CD4-positive, alpha-beta T cell treated with Interleukin-12 subunit alpha and Interleukin-12 subunit beta, for 1 hour (primary cell): ENCODE results near the gene MRPS11.
A peak's percentile ranks its signal among the peaks of the same experiment; 100 is the strongest.
"Not testable (repeated sequence)": the region's sequence is repeated elsewhere in the genome, so short reads cannot be mapped to it uniquely, and the experiment has no call there.

Experiments
- DNase-seq: peaks from one replicate; pipeline ENCODE4 v3.0.0-alpha.2; 2020

The MRPS11 gene

DNA sequence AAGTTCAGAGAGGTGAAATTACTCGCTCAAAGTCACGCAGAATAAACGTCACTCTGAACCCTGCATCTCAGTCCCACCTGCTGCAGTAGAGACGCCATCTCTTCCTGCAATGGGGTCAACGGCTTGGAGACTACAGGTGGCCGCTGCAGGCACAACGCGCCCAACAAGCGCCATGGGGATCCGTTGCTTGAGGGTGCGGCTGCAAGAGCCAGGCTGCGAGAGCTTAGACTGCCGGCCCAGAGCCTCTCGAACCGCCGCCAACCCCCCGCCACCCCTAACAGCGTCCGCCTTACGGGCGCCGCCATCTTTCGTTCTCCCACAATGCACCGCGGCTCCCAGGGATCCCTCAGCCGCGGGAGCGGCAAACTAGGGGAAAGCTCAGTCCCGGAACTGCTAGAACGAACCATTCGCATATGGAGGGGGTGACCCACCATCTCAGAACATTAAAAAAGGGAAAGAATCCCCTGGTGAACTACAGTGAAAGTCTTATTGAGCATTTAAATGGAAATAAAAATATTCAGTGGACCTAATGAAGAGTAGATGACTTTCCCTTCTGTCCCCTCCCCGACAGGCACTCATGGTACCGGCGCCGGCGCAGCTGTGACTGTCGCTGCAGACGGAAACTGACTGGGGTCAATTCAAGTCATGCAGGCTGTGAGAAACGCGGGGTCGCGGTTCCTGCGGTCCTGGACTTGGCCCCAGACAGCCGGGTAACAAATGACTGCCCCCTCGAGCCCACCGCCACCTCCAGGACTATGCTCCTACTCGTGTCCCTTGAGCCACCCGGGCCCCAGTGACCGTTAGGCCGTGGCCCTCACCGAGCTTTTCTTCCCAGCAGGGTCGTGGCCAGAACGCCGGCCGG is at the start of gene MRPS11, which contains the start of gene MRPL46:
Gene MRPS11, plus strand, starts transcription at position 636 of the 862 bp plus-strand sequence. Its CDS starts 10 bp downstream, at position 646.
Gene MRPL46, minus strand, starts transcription at position 316 of the 862 bp plus-strand sequence. Its CDS starts 11 bp downstream, at position 305.
- DNase-seq = peak; percentile 90

DNA sequence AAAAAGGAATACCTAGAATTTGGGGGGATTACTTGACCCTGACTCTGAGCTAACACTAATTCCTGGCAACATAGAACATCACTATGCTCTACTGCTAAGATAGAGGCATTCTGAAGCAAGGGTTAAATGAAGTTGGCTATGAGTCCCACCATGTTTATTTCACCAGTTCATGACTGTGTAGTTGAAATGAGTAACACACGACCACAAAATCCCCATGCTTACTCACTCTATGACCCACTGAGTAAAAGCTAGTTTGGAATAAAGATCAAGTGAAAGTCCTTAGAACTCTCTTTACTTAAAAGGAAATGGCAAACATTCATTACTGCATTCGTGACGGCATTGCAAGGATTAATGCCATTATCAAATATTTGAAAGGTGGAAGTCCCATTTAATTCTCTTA is 47.7 kb upstream of the MRPS11 start:
- no peak for DNase-seq

DNA sequence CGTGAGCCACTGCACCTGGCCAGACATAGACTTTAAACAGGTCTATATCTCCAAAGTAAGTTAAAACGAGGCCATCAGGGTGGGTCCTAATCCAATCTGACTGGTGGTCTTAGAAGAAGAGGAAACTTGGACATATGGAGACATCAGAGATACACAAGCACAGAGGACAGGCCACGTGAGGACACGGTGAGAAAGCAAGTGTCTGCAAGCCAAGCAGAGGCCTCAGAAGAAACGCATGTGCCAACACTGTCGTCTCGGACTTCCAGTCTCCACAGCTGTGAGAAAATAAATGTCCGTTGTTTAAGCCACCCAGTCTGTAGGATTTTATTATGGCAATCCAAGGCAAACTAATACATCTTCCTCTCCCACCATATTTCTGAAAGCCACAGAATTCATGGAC is 44.2 kb upstream of the MRPS11 start:
- DNase-seq = no peak

DNA sequence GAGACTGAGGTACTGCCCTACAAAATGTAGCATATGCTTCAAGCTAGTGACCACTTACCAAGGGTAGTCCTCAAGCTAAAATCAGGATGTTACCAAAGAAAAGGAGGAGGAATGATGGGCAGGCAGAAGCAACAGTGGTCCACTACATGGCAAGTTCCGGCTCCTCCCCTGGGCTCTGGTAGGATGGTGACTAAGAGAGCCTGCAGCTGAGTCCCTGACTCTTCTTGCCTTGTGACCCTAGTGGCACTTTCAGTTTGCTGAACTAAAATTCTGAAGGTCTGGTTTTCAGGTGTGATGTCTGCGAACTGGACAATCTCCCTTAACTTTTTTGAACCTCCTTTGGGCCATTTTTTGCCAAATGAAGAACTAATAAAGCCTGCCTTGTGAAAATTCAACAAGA is 41.2 kb upstream of the MRPS11 start:
- DNase-seq = no peak

DNA sequence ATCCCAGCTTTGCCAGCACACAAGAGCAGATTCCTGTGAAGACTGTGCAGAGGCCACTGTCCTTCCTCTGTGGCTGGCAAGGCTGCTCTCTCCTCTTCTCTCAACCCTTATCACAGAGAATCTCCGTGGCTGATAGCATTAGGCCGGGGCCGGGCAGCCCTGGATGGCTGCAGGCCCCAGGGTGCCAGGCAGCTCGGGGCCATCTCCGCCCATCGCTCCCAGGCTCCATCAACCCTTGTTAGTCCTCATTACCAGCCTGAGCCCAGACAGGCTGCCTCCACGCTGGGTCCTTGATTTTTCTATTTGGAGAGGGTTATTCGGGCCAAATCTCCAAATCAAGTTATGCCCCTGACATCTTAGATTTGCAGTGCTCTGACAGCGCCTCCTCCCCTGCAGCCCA is 39.5 kb upstream of the MRPS11 start:
- no peak for DNase-seq

DNA sequence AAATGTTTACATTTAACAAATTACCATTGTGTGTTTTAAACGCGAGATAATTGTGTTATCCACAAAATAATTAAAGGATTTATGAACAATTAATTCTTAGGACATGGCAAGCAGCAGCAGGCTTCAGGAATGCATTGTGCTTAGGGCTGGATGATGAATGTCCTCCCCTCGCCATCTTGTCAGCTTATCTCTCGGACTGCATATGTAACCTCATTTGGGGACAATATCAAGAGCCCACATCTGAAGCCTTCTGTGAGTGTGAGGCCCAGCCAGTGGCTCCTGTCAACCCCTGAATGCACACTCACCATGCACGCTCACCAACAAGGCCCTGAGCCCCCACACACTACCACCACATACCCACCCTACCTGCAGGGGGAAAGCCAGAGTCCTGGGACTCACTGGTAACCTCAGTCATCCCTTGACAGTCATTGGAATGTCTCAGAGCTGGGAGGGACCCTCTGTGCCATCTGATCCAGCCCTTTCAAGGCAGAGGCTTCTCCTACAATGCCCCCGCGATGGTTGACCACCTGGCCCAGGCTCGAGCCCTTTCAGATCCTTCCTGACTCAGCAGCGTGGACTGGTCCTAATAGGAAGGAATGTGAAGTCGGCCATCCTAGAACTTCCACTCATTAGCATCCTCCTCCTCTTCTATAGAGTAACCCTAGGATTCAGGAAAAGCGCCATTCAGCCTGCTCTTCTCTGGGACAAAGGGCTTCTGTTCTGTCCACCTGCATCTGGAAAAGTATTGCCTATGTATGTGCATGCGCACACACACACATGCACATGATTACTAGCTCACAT is 38.5 kb upstream of the MRPS11 start:
- DNase-seq = no peak

DNA sequence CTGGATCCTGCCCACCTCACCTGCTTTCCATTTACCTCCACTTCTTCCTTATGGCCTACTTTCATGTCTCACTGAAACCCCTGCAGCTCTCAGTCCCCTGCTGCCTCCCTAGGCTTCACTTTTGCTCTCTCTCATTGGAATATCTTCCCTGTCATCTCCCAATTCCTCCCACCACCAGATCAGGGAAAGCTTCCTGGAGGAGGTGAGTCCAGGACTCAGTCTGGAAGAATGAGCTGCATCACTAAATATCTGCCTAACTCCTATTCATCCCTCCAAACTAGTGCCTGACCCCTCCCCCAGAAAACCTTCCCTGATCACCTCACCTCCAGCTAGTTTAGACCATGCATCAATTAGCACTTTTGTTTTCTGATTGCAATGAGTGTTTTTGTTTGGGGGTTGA is 37.5 kb upstream of the MRPS11 start:
- no peak for DNase-seq

DNA sequence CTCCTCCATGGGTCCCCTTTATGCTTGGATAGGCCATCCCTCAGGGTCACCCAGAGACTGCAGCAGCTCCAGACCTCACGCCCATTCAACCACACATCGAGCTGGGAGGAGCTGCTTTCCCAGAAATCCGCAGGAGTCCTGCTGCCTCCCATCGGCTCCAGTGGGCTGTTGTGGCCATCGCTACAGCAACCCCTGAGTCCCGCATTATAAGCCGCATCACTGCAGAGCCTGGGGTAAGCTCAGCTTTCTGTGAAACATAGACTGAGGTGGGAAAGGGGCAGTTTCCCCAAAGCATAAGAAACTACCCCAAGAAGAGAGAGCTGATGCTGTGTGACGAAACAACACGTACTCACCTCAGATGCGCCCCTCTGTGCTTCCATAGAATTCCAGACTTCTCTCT is 36.1 kb upstream of the MRPS11 start:
- no peak for DNase-seq

DNA sequence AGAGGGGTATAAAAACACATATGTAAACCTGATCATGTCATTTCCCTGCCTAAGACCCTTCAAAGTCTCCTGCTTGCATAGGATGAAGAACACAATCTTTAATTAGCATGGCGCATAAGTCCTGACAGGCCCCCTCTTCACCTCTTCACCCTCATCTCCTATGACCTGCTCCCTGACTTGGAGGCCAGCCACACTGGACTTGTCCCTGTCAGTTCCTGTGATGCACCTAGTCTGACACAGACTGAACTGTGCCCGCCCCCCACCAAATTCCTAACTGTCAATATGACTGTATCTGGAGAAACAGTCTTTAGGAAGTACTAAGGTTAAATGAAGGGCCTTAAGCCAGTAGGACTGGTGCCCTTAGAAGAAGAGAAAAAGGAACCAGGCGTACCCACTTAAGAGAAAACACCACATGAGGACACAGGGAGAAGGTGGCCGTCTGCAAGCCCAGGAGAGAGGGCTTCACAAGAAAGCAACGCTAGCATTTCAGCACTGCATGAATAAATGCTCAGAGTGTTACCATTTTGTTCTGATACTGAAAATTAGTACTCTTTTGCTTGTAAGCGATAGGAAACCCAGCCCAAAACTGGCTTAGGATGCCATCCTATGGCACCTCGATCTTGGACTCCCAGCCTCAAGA is 34.3 kb upstream of the MRPS11 start:
- no peak for DNase-seq

DNA sequence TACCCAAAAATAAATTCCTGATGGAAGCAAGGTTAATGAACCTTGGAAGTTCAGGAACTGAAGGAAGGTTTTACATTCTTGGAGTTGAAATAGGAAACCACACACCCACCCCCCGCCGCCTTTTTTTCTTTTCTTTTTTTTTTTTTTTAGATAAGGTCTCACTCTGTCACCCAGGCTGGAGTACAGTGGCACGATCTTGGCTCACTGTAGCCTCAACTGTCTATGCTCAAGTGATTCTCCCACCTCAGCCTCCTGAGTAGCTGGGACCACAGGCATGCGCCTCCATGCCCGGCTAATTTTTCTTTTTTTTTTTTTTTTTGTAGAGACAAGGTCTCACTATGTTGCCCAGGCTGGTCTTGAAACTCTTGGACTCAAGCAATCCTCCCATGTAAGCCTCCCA is 33.4 kb upstream of the MRPS11 start:
- not testable (repeated sequence) for DNase-seq

DNA sequence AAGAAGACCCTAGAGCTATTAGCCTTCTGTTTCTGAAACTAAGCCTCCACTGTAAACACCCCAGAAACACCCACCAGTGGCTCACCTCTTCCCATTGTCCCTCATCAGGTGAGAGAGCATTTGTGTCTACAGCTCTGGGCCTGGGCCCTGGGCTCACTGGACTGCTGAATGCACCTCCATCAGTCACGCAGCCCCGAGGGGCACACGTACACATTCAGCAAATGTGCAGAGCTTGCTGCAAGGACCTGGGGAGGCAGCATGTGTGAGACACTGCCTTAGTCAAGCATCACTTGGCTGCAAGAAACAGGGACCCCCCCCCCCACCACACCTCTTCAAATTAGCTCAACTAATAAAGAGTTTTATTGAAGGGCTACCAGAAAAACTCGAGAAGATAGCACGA is 29.3 kb upstream of the MRPS11 start:
- no peak for DNase-seq

DNA sequence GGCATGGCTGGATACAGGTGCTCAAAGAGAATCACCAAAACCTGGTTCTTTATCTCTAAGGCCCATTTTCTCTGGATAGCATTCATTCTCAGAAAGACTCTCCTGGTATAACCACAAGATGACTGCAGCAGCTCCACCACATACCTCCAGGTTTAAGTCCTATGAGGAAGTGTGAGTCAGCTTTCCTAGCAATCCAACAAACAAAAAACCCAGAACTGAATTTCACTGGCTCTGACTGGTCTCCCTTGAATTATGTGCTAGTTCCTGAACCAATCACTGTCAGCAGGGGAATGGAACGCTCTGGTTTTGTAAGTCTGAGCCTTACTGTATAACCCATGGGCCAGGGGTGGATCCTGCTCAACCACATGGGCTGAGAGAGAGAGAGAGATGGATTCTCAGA is 27.5 kb upstream of the MRPS11 start:
- no peak for DNase-seq

DNA sequence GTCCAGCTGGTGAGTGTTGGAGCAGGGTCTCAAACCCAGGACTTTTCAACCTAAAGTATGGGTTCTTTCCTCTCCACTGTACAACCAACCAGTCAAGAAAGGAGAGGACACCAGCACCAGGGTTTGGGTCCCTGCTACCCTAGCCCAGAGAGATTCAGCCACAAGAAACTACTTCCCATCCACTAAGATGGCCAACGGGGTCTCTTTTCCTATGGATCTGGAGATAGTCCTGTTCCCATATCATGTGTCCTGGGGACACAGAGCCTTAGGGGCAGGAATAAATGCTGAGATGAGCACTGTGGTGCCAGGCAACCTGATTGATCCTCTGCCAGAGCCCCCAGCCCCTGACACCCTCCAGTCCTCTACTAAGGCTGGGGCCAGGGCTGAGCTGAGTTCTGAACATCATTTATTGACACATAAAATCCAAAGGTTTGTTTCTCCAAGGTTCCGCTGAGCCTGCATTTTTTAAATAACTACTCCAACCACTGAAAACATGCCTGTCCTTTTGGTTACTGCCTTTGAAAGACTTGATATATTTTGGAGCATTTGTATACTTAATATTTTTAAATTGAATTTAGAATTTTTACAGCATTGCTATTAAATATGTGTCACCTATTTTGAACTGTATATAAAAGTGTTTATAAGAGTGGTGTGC is 26.3 kb upstream of the MRPS11 start:
- DNase-seq = no peak

DNA sequence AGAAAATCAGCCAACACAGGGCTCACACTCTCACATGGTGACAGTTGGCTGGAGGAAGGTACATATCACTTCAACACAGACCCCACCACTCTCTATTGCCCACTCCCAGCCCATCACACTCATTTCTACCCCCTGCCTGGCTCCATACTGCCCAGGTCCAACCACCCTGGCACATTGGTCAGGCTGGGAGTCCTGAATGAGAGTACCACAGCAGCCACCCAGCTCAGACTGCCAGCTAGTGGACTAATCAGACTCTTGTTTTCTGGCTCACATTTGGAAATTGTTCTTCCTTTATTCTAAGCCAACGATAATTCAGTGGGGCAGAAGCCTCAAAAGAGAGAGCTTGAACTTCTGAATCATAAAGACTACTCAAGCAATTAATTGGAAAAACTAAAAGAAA is 20.3 kb upstream of the MRPS11 start:
- no peak for DNase-seq

DNA sequence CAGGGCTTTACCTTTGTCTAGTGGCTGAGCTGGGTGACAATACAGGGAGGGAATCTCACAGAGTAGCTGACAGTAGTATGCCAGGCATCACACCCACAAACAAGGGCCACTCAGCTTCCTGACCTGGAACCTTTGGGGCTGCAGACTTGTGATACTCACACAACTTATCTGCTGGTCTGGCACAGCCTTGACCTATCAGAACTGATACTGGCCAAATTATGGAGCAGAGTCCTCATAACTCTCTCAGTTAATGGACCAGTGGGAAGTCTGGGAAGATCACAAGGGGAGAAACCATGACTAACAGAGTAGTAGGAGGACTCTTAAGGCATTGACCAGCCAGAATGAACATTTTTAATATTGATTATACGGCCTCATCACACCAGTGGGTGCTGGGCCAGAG is 19.8 kb upstream of the MRPS11 start:
- DNase-seq = no peak

DNA sequence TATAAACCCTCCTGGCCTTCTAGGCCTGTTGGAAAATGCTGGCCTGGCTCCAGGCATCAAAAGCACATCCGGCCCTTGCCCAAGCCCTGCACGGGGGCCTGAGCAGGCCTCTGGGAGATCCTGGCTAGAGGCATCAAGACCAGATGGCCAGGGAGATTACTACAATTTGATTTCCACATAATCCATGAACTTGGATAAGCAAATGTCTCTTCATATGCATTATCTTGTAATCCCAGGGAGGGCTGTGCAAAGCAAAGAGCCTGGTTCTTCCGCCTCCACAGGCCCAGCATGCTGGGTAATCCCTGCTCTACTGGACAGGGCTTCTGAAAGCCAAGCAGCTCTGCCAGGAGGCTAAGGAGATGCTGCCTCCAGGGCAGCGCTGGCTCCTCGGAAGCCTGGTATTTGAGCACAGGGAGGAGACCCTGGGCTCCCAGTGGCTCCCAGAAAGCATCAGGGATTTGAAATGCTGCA is 18.5 kb upstream of the MRPS11 start:
- DNase-seq = no peak

DNA sequence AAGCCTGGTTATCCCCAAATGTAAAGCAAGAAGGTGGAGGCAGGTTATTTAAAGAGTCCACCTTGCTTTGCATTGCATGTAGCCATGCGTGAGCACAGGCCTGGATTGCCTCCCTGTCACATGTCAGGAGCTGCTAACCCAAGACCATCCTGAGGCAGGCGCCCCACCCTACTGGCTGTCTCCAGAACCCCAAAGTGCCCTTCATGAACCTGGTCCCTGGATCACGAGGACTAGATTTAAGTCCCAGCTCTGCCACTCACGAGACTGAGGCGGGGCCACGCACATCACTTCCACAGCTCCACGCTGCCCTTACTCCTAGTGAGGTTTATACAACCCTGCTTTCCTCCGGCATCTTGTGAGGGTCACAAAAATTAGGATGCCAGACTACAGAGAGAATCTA is 17.9 kb upstream of the MRPS11 start:
- no peak for DNase-seq

DNA sequence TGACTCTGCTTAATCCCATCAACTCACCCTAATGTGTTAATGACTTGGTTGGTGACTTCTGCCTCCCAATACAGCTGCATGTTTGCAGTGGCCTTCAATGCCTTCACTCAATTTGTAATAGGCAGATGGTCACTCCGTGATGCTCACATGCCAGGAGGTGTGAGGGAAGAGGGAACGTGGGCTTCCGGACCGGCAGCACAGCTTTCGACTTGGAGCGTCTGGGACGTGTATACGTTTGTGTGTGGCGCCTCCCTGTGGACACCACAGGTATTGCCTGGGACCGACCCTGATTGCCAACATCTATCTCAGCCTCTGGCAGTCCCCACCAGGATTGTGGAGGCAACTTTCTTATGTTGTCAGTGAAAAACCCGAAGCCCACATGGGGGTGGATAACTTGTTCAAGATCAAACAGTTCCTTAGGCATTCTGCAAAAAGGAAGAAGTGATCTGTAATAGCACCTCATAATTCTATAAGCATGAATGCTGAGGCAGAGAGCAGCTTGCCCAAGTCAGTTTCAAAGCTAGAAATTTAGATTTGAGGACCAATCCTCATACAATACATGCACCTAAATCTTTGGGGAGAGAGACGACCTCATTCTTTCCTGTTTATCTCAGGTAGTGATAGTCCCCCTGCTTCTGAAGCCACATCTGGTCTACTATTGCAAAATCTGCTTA is 17.2 kb upstream of the MRPS11 start:
- DNase-seq = peak; percentile 33

DNA sequence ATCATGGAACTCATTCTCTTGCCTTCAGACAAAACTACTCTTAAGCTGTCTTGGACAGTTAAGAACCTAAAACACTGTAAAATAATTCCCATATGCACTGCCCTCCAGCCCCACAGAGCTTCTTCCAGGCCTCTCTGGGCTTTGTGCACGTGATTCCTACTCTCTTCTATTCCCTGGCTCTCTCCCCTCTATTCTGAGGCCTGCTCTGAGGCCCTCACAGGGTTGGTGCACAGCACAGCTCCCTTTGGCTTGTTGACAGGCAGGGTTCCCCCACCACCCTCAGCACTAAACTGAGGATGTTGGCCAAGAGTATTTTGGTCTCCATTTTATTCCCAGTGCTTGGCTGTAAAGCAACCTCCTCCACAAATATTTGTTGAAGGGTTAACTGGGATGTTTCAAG is 13.9 kb upstream of the MRPS11 start:
- DNase-seq = no peak

DNA sequence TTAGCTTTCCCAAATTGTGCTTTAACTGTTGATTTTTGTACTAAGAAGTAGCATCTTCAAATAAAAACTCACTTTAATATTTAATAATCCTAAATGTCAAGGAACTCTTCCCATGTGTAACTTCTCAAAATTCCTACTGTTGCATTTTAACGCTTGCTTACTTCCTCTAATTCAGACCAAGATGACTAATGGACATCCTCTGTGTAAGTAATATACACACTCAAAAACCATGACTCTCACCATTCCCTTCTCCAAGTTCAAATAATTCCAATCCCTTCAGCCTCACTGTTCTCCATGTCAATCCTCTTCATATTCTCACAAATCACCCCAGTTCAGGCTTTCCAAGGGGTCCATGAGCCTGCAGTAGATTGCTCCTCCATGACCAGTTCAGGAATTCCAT is 13.3 kb upstream of the MRPS11 start:
- DNase-seq = no peak

DNA sequence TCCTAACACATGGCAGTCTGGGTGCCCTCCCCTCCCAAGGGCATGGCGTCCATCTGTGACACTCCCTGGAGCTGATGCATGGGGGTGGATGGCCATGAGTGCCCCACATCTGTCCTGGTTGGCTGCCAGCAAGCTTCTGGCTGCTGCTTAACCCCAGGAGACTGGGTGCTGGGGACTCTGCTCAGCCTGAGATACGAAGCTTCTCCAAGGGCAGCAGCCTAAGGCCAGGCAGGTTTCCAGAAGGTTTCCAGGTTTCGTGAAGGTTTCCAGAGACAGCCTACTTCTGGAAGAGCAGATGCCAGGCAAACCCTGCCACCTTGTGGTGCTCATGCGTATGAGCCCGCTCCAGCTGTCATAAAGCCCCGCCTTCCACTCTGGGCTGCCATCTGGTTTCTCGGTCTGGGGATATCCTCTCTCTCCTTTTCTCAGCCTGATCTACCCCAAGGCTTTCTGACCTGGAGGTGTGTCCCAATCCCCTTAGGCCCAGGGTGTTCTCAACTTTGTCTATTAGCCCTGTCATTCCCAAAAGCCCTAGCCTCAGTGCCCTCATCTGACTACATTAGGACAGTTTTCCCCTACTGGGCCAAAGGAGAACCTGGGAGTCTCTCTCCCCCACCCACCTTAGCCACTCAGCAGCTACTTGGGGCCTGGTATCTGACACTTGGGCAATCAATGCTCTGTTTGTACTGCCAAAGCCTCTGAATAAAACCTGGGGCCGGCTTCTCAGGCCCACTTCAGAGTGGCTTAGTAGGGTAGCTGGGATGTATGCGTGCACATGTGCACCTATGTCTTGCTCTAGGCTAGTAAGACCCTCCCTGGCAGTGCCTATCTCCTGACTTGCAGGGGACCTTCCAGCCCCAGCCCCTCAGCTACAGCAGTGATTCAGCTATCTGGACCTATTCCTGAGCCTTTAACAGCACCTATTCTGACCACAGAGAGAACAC is 12.4 kb upstream of the MRPS11 start:
- peak; percentile 24 for DNase-seq
